Gastrocnemius medialis (tissue), 4 donors: Measurements from ENCODE around the gene UPK3A.

Experiments used
- CTCF ChIP-seq, 5 experiments: fragments of 450-650 bp in 3 of 5; fragments of 200-600 bp in 2 of 5; sonication (generic) in 2 of 5; IDR thresholded peaks in 4 of 5; conservative IDR thresholded peaks in 1 of 5; 1 replicate in 4 of 5; 2 replicates in 1 of 5; pipeline ENCODE4 v1.5.1; 2016 to 2019; ENCODE audit warnings: antibody characterized with exemption in 5 of 5, mild to moderate bottlenecking in 3 of 5, moderate library complexity in 3 of 5
- POLR2A ChIP-seq, 2 donors: fragments of 450-650 bp; IDR thresholded peaks; one replicate each; pipeline ENCODE4 v1.6.1; 2017; ENCODE audit warnings: antibody characterized with exemption in 2 of 2, mild to moderate bottlenecking in 2 of 2, moderate library complexity in 2 of 2

DNA sequence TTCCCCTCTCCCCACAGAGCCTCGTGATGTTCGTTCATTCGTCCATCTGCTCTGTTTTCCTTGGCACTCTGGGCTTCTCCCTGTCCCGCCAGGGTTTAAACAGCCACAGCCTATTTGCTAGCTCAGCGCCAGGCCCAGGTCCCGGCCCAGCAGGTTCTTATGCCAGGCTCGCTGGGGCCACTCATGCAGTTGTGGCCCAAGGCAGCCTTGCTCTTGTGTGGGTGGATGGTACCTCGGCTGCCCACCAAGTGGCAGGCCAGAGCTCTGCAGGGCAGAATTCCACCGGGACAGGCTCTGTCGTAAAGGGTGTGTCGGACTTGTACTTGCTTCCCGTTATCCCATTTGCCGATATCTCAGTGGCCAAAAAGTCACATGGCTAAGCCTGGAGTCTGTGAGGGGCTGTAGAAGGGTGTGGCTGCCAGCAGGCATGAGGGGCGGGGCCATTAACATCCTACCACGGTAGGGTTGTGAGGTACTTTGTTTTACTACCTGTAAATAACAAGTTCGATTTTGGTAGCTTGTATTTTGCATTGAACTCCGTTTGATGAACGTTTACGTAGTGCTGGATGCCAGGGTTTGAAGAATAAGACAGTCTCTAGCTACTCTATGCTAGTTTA lies 32.9 kb downstream of the UPK3A start:
- TF ChIP-seq CTCF (IDR thresholded peaks at IDR 0.05 in 4 of 5, conservative IDR thresholded peaks at IDR 0.05 in 1 of 5) (peak; percentile 45 to 72 (median 50)), POLR2A (IDR thresholded peaks at IDR 0.05) (peak in 1 of 2 donors; percentile 40)
